ENCODE data around the gene COX19. TPM values are rescaled to one million over a fixed set of nuclear protein-coding genes. Genes with fewer than 3 reads are reported as not detected.
A peak's percentile ranks its signal among the peaks of the same experiment; 100 is the strongest.

Gene COX19
- total RNA-seq, 1 experiment from 2014 or later: 20.5 TPM

GRCh38 chr7:985127-985416 is 9.7 kb upstream of the COX19 start:
- Histone ChIP-seq H3K4me3 (ENCODE audit: low read length) (no peak overlapping the region), H3K9me3 (ENCODE audit: low read length) (no peaks in the 10 kb centered on the region), H3K27me3 (ENCODE audit: low read length) (no peaks in the 10 kb centered on the region), H3K36me3 (ENCODE audit: insufficient read depth, low read length) (no peaks in the 10 kb centered on the region), H3K9me2 (replicated peaks; ENCODE audit: insufficient read depth, low read length) (no peaks in the 10 kb centered on the region), H4K20me1 (ENCODE audit: insufficient read depth, low read depth, low read length) (0 out of 2 replicates have a peak, but pooled peaks cover 13% of the 10 kb centered on the region), H2AFZ (ENCODE audit: low read length) (no peak overlapping the region), H3K79me2 (ENCODE audit: low read length) (no peaks in the 10 kb centered on the region), H3K4me2 (ENCODE audit: low read depth, low read length, poor library complexity, severe bottlenecking) (no peak overlapping the region), H3K9ac (ENCODE audit: low read length) (no peak overlapping the region), H3K4me1 (ENCODE audit: low read length) (peaks cover 17% of the 10 kb centered on the region), H3K27ac (ENCODE audit: low read length) (no peak overlapping the region)
- DNase-seq: no peak

DNA sequence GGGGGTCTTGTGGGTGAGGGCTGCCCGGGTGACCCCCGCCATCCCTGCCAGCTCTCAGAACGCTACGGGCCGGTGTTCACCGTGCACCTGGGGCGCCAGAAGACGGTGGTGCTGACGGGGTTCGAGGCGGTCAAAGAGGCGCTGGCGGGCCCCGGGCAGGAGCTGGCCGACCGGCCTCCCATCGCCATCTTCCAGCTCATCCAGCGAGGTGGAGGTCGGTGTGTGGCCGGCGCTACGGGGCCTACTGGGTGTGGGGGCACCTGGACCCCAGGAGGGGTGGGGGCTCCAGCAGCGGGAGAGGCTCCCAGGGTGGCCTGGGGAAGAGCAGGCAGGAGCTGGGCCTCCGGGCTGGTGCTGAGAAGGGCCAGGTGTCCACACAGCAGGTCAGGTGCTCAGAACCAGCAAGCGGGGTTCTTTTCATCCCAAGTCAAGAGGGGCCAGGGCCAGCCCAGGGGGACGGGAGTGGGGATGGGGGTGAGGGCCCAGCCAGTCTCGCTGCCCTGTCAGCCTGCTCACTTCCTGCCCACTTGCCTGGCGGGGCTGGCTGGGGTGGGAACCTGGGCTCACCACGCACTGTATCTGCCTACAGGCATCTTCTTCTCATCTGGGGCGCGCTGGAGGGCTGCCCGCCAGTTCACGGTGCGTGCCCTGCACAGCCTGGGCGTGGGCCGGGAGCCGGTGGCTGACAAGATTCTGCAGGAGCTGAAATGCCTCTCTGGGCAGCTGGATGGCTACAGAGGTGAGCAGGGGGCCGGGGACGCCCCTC is 9.2 kb upstream of the COX19 start:
- Histone ChIP-seq H3K4me2 (ENCODE audit: low read depth, low read length, poor library complexity, severe bottlenecking) (no peak overlapping the region), H3K4me3 (ENCODE audit: low read length) (no peak overlapping the region), H3K9me3 (ENCODE audit: low read length) (no peaks in the 10 kb centered on the region), H3K36me3 (ENCODE audit: insufficient read depth, low read length) (no peaks in the 10 kb centered on the region), H3K79me2 (ENCODE audit: low read length) (no peaks in the 10 kb centered on the region), H3K4me1 (ENCODE audit: low read length) (peaks cover 22% of the 10 kb centered on the region), H3K9me2 (replicated peaks; ENCODE audit: insufficient read depth, low read length) (no peaks in the 10 kb centered on the region), H3K27me3 (ENCODE audit: low read length) (no peaks in the 10 kb centered on the region), H4K20me1 (ENCODE audit: insufficient read depth, low read depth, low read length) (0 out of 2 replicates have a peak, but pooled peaks cover 13% of the 10 kb centered on the region), H3K9ac (ENCODE audit: low read length) (no peak overlapping the region), H2AFZ (ENCODE audit: low read length) (no peak overlapping the region), H3K27ac (ENCODE audit: low read length) (no peak overlapping the region)
- no peak for DNase-seq

GRCh38 chr7:983616-984071 is 8.3 kb upstream of the COX19 start:
- Histone ChIP-seq H3K4me3 (ENCODE audit: low read length) (no peak overlapping the region), H3K9me2 (replicated peaks; ENCODE audit: insufficient read depth, low read length) (no peaks in the 10 kb centered on the region), H3K4me1 (ENCODE audit: low read length) (peaks cover 29% of the 10 kb centered on the region), H3K27me3 (ENCODE audit: low read length) (no peaks in the 10 kb centered on the region), H4K20me1 (ENCODE audit: insufficient read depth, low read depth, low read length) (0 out of 2 replicates have a peak, but pooled peaks cover 13% of the 10 kb centered on the region), H3K9me3 (ENCODE audit: low read length) (no peaks in the 10 kb centered on the region), H3K27ac (ENCODE audit: low read length) (no peak overlapping the region), H3K79me2 (ENCODE audit: low read length) (no peaks in the 10 kb centered on the region), H3K9ac (ENCODE audit: low read length) (no peak overlapping the region), H3K36me3 (ENCODE audit: insufficient read depth, low read length) (no peaks in the 10 kb centered on the region), H3K4me2 (ENCODE audit: low read depth, low read length, poor library complexity, severe bottlenecking) (no peak overlapping the region), H2AFZ (ENCODE audit: low read length) (no peak overlapping the region)
- no peak for DNase-seq

DNA sequence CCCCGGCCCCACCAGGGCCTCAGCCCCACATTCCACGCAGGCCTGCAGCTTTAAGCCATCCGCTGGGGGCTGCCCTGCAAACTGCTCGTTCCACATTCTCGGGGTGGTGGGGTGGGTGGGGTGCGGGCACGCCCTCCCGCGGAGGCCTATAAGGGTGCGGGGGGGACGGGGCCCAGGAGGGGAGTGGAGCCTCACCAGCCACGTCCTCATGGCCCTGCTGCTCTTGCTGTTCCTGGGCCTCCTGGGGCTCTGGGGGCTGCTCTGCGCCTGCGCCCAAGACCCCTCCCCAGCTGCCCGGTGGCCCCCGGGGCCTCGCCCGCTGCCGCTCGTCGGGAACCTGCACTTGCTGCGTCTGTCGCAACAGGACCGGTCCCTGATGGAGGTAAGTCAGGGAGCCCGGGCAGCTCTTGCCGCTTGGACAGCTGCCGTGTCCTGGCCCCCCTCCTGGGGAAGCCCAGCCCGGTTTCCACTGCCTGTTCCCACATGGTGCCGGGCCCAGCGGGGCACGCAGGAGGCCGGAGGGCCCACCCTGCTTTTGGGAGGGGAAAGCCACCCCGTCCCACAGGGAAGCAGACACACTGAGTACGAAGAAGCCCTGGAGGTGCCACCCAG is 7.8 kb upstream of the COX19 start, which contains the start of gene CYP2W1:
TSS of gene CYP2W1 (plus strand) at position 178 of the 612 bp plus-strand sequence. CDS start at position 209, 31 bp downstream.
- no peak within 1 kb of the TSS for H3K4me3 ChIP-seq (ENCODE audit: low read length)
- peak within 1 kb of the TSS; percentile 35; the same call in 1 of the 2 replicates for H3K9ac ChIP-seq (ENCODE audit: low read length)
- H3K9me3 ChIP-seq (ENCODE audit: low read length): no peaks in the 10 kb centered on the region
- H4K20me1 ChIP-seq (ENCODE audit: insufficient read depth, low read depth, low read length): 0 out of 2 replicates have a peak, but pooled peaks cover 13% of the 10 kb centered on the region
- no peak within 1 kb of the TSS for H3K27ac ChIP-seq (ENCODE audit: low read length)
- no peaks in the 10 kb centered on the region for H3K79me2 ChIP-seq (ENCODE audit: low read length)
- H3K4me2 ChIP-seq (ENCODE audit: low read depth, low read length, poor library complexity, severe bottlenecking): no peak within 1 kb of the TSS
- no peak within 1 kb of the TSS for H2AFZ ChIP-seq (ENCODE audit: low read length)
- no peaks in the 10 kb centered on the region for H3K9me2 ChIP-seq (replicated peaks; ENCODE audit: insufficient read depth, low read length)
- DNase-seq: no peak
- no peaks in the 10 kb centered on the region for H3K36me3 ChIP-seq (ENCODE audit: insufficient read depth, low read length)
- H3K4me1 ChIP-seq (ENCODE audit: low read length): peaks cover 34% of the 10 kb centered on the region
- no peaks in the 10 kb centered on the region for H3K27me3 ChIP-seq (ENCODE audit: low read length)

DNA sequence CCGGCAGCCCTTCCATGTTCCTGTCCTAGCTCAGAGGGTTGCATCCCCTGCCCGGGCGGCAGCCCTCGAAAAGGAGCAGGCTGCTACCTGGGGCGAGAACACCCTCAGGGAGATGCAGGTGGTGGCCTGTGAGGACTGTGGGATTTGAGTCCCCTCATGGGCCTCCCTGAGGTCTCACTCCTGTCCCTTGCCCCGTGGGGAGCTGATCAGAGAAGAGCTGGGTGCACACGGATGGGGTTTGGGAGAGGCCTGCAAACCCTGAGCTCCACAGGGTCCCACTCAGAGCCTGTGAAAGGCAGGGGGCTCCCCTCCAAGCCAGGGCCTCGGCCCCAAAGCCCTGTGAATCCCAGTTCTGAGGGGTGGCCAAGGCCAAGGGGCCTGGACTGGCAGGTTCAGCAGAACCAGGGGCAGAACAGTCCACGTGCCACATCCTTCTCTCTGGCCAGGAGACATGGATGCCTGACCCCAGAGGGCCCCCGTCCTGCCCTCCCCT is 7.2 kb upstream of the COX19 start:
- no peaks in the 10 kb centered on the region for H3K36me3 ChIP-seq (ENCODE audit: insufficient read depth, low read length)
- no peak overlapping the region for H3K4me2 ChIP-seq (ENCODE audit: low read depth, low read length, poor library complexity, severe bottlenecking)
- no peak for DNase-seq
- H3K27ac ChIP-seq (ENCODE audit: low read length): no peak overlapping the region
- H3K27me3 ChIP-seq (ENCODE audit: low read length): no peaks in the 10 kb centered on the region
- H3K9ac ChIP-seq (ENCODE audit: low read length): peak overlapping the region; percentile 35; the same call in 1 of the 2 replicates
- H3K79me2 ChIP-seq (ENCODE audit: low read length): no peaks in the 10 kb centered on the region
- H2AFZ ChIP-seq (ENCODE audit: low read length): no peak overlapping the region
- no peak overlapping the region for H3K4me3 ChIP-seq (ENCODE audit: low read length)
- H3K9me3 ChIP-seq (ENCODE audit: low read length): no peaks in the 10 kb centered on the region
- no peaks in the 10 kb centered on the region for H3K9me2 ChIP-seq (replicated peaks; ENCODE audit: insufficient read depth, low read length)
- 0 out of 2 replicates have a peak, but pooled peaks cover 13% of the 10 kb centered on the region for H4K20me1 ChIP-seq (ENCODE audit: insufficient read depth, low read depth, low read length)
- H3K4me1 ChIP-seq (ENCODE audit: low read length): peaks cover 40% of the 10 kb centered on the region

DNA sequence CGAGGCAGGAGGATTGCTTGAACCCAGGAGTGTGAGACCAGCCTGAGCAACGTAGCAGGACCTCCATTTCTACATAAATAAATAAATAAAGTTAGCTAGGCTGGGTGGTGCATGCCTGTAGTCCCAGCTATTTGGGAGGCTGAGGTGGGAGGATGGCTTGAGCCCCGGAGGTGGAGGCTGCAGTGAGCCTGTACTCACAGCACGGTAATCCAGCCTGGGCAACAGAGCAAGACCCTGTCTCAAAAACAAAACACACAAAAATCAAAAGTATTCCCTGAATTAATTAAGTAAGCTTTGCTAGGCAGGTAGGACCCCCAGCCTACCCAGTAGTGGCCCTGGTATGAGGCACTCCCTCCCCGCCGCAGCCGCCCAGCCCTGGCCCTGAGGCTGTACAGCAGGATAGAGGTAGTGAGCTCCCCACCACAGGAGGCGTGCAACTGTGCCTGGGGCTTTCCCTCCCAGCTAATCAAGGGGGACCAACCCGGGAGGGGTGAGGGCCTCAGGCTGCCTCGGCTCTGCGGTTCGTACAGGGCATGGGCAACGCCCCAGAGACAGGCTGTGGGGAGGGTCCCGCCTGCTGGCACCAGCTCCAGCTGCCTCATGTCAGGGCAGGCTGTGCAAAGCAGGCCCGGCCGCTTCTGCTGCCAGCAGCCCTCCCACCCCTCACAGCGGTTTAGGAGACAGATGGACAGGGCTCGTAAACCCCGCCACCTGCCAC is 6.6 kb upstream of the COX19 start:
- Histone ChIP-seq H3K4me1 (ENCODE audit: low read length) (peaks cover 46% of the 10 kb centered on the region), H3K4me2 (ENCODE audit: low read depth, low read length, poor library complexity, severe bottlenecking) (no peak overlapping the region), H3K79me2 (ENCODE audit: low read length) (no peaks in the 10 kb centered on the region), H3K36me3 (ENCODE audit: insufficient read depth, low read length) (no peaks in the 10 kb centered on the region), H3K9me2 (replicated peaks; ENCODE audit: insufficient read depth, low read length) (no peaks in the 10 kb centered on the region), H3K27ac (ENCODE audit: low read length) (no peak overlapping the region), H3K4me3 (ENCODE audit: low read length) (no peak overlapping the region), H3K27me3 (ENCODE audit: low read length) (no peaks in the 10 kb centered on the region), H4K20me1 (ENCODE audit: insufficient read depth, low read depth, low read length) (0 out of 2 replicates have a peak, but pooled peaks cover 13% of the 10 kb centered on the region), H3K9ac (ENCODE audit: low read length) (no peak overlapping the region), H2AFZ (ENCODE audit: low read length) (no peak overlapping the region), H3K9me3 (ENCODE audit: low read length) (no peaks in the 10 kb centered on the region)
- no peak for DNase-seq

DNA sequence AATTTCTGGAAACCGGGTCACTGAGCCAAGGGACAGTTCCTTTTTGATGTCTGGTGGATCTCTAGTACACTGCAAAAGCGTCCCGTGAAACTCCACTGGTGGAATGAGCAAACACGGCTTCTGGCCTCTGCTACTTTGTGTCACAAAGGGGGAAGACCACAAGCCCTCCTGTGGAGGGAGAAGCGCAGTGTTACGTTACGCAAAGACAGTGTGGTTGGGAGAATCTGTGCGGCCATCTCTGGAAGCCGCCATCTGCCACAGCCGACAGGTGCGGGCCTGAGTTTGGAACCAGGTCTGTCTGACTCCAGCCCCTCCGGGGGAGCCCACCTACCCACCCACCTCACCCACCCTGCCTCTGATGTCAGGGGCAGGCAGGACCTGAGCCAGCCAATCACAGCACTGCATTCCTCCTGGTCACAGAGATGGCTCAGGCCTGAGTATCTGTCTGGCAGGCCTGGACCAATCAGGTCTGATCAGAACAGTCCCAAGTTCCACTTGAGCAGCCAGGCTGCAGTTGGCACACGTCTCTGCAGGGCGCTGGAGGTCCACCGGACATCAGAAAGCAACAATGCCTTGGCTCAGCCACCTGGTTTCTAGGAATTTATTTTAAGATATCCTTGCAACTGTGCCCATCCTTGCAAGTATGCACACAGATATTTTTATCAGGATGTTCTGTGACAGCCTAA is 4.7 kb upstream of the COX19 start:
- H3K9ac ChIP-seq (ENCODE audit: low read length): no peak overlapping the region
- peak overlapping the region; percentile 6; the same call in 1 of the 2 replicates for H3K27ac ChIP-seq (ENCODE audit: low read length)
- peaks cover 5% of the 10 kb centered on the region; the same call in 1 of the 2 replicates for H4K20me1 ChIP-seq (ENCODE audit: insufficient read depth, low read depth, low read length)
- no peaks in the 10 kb centered on the region for H3K36me3 ChIP-seq (ENCODE audit: insufficient read depth, low read length)
- peak overlapping the region; percentile 47 for H3K4me2 ChIP-seq (ENCODE audit: low read depth, low read length, poor library complexity, severe bottlenecking)
- H3K9me3 ChIP-seq (ENCODE audit: low read length): no peaks in the 10 kb centered on the region
- no peak overlapping the region for H2AFZ ChIP-seq (ENCODE audit: low read length)
- H3K27me3 ChIP-seq (ENCODE audit: low read length): no peaks in the 10 kb centered on the region
- DNase-seq: peak; percentile 87
- H3K4me3 ChIP-seq (ENCODE audit: low read length): peak overlapping the region; percentile 32; the same call in 1 of the 2 replicates
- H3K9me2 ChIP-seq (replicated peaks; ENCODE audit: insufficient read depth, low read length): no peaks in the 10 kb centered on the region
- H3K4me1 ChIP-seq (ENCODE audit: low read length): peaks cover 58% of the 10 kb centered on the region
- peaks cover 3% of the 10 kb centered on the region for H3K79me2 ChIP-seq (ENCODE audit: low read length)
